Peyer's patch (tissue), 4 donors: ENCODE results near the gene BDKRB2. TPM values are rescaled to one million over a fixed set of nuclear protein-coding genes. Genes with fewer than 3 reads are reported as not detected.
A peak's percentile ranks its signal among the peaks of the same experiment; 100 is the strongest.

ENCODE experiments used
- DNase-seq, 3 donors: peaks; one replicate each; pipeline ENCODE4 v3.0.0-alpha.2; 2017 to 2019
- H3K27ac ChIP-seq, 4 donors: fragments of 200-600 bp; sonication (generic); one replicate each; pipeline ENCODE4 v1.5.1; 2016 to 2019
- H3K27me3 ChIP-seq, 2 donors: fragments of 200-600 bp; sonication (generic); one replicate each; pipeline ENCODE4 v1.5.1; 2019
- H3K36me3 ChIP-seq, 3 donors: fragments of 200-600 bp; sonication (generic); one replicate each; pipeline ENCODE4 v1.5.1; 2016 to 2019
- H3K4me1 ChIP-seq, 4 donors: fragments of 200-600 bp; sonication (generic); one replicate each; pipeline ENCODE4 v1.5.1; 2016 to 2019
- H3K4me3 ChIP-seq, 4 donors: fragments of 200-600 bp; sonication (generic); 1 replicate in 3 of 4; 2 replicates in 1 of 4; pipeline ENCODE4 v1.5.1; 2016 to 2019; ENCODE audit warnings: mild to moderate bottlenecking in 1 of 4
- H3K9me3 ChIP-seq, 4 donors: fragments of 200-600 bp; sonication (generic); one replicate each; pipeline ENCODE4 v1.5.1; 2016 to 2019; ENCODE audit warnings: mild to moderate bottlenecking in 1 of 4
- CTCF ChIP-seq, 6 experiments: fragments of 450-650 bp in 4 of 6; fragments of 200-600 bp in 2 of 6; sonication (generic) in 1 of 6; IDR thresholded peaks; one replicate each; pipeline ENCODE4 v1.5.1; 2017 to 2019; ENCODE audit warnings: antibody characterized with exemption in 6 of 6, mild to moderate bottlenecking in 3 of 6, moderate library complexity in 1 of 6
- POLR2A ChIP-seq, 2 donors: fragments of 450-650 bp; IDR thresholded peaks; one replicate each; pipeline ENCODE4 v1.5.1; 2017; ENCODE audit warnings: antibody characterized with exemption in 2 of 2, mild to moderate bottlenecking in 2 of 2, moderate library complexity in 2 of 2
- total RNA-seq, 4 donors: library from RNA; depleted of rRNA; stranded (reverse); fragments of >200 nt; gene quantifications; one replicate each; pipeline ENCODE4 v1.1.0, GENCODE V29; 2016

Gene BDKRB2
- total RNA-seq, 4 donors from 2014 or later: 12.4 to 18.9 (median 16.9) TPM

- H3K27me3 ChIP-seq: no peaks in the 10 kb centered on the region
- no peaks in the 10 kb centered on the region for H3K9me3 ChIP-seq
- H3K36me3 ChIP-seq: no peaks in the 10 kb centered on the region
- no peak for DNase-seq
- H3K4me3 ChIP-seq: no peak overlapping the region
- peak overlapping the region in 2 of 4 donors; percentile 9 to 39 for H3K27ac ChIP-seq
- TF ChIP-seq CTCF (IDR thresholded peaks at IDR 0.05) (no peak), POLR2A (IDR thresholded peaks at IDR 0.05) (no peak)
- H3K4me1 ChIP-seq: peaks cover 0 to 28% (median 2%) of the 10 kb centered on the region in 4 donors
Observed at GRCh38 chr14:96221841-96222240, 17.2 kb downstream of the BDKRB2 start.

GRCh38 chr14:96224480-96225096 is 19.9 kb downstream of the BDKRB2 start:
- TF ChIP-seq CTCF (IDR thresholded peaks at IDR 0.05) (no peak), POLR2A (IDR thresholded peaks at IDR 0.05) (peak in 1 of 2 donors; percentile 8)
- Histone ChIP-seq H3K27ac (peak overlapping the region in 2 of 4 donors; percentile 59 to 76), H3K4me1 (peaks cover 0 to 28% (median 2%) of the 10 kb centered on the region in 4 donors), H3K27me3 (no peaks in the 10 kb centered on the region), H3K9me3 (no peaks in the 10 kb centered on the region), H3K4me3 (no peak overlapping the region), H3K36me3 (no peaks in the 10 kb centered on the region)
- DNase-seq: peak in 2 of 3 donors; percentile 66

- Histone ChIP-seq H3K27ac (peak overlapping the region in 2 of 4 donors; percentile 59 to 76), H3K4me3 (no peak overlapping the region), H3K9me3 (no peaks in the 10 kb centered on the region), H3K27me3 (no peaks in the 10 kb centered on the region), H3K4me1 (peaks cover 0 to 28% (median 2%) of the 10 kb centered on the region in 4 donors), H3K36me3 (no peaks in the 10 kb centered on the region)
- TF ChIP-seq CTCF (IDR thresholded peaks at IDR 0.05) (no peak), POLR2A (IDR thresholded peaks at IDR 0.05) (no peak)
- no peak for DNase-seq
Observed at GRCh38 chr14:96225213-96225612, 20.6 kb downstream of the BDKRB2 start.

- peak in 1 of 3 donors; percentile 60 for DNase-seq
- Histone ChIP-seq H3K27ac (peak overlapping the region in 2 of 4 donors; percentile 59 to 76), H3K4me1 (peaks cover 0 to 26% (median 2%) of the 10 kb centered on the region in 4 donors), H3K36me3 (no peaks in the 10 kb centered on the region), H3K9me3 (no peaks in the 10 kb centered on the region), H3K4me3 (no peak overlapping the region), H3K27me3 (no peaks in the 10 kb centered on the region)
- TF ChIP-seq CTCF (IDR thresholded peaks at IDR 0.05) (peak in 2 of 6 experiments; percentile 12 to 21), POLR2A (IDR thresholded peaks at IDR 0.05) (no peak)
Observed at GRCh38 chr14:96225745-96226151, 21.1 kb downstream of the BDKRB2 start.

GRCh38 chr14:96227428-96227827 is 22.8 kb downstream of the BDKRB2 start:
- H3K36me3 ChIP-seq: no peaks in the 10 kb centered on the region

More at GRCh38 chr14:96227428-96227827, 22.8 kb downstream of the BDKRB2 start:
- Histone ChIP-seq H3K9me3 (no peaks in the 10 kb centered on the region), H3K27ac (no peak overlapping the region), H3K4me1 (peaks cover 0 to 19% (median 2%) of the 10 kb centered on the region in 4 donors), H3K4me3 (no peak overlapping the region), H3K27me3 (no peaks in the 10 kb centered on the region)
- TF ChIP-seq POLR2A (IDR thresholded peaks at IDR 0.05) (no peak), CTCF (IDR thresholded peaks at IDR 0.05) (no peak)
- DNase-seq: no peak
